NT2/D1 (cell line): ENCODE measurements around the gene NACAD.

Source experiments
- SUZ12 ChIP-seq: IDR thresholded peaks from 2 replicates; pipeline ENCODE4 v1.6.1; 2011; ENCODE audit not compliant: insufficient read length, insufficient read depth; ENCODE audit errors: extremely low read depth
- YY1 ChIP-seq: IDR thresholded peaks from 2 replicates; pipeline ENCODE4 v1.6.1; 2011; ENCODE audit not compliant: insufficient read length, insufficient read depth
- ZNF274 ChIP-seq: IDR thresholded peaks from 2 replicates; pipeline ENCODE4 v1.6.1; 2011; ENCODE audit warnings: mild to moderate bottlenecking, low read depth, low read length

DNA sequence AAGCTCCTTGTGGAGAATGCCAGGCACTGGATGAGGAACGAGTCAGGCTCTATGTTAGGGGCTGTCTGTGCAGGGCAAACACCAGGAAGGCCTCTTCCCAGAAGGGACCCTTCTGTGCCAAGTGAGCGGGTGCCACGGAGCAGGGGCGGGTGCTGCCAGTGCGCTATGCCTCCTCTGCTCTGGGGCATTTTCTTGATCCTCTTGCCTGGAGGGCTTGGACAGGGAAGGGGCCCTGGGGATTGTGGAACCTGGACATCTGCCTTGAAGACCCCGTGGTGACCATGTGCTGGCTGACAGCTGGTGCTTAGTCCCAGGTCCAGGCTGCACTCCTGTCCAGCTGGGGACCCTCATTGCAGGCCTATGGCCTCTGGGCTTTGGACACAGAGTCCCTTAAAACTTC, 38.2 kb upstream of the NACAD start:
- no peak for TF ChIP-seq ZNF274
- no peak for TF ChIP-seq YY1
- no peak for TF ChIP-seq SUZ12
